GM13976 (cell line): ENCODE data around the gene ESRRB.

Experiments used
- DNase-seq: peaks from one replicate; pipeline ENCODE4 v3.0.0; 2012; ENCODE audit warnings: low spot score
- CTCF ChIP-seq: IDR thresholded peaks from 2 replicates; pipeline ENCODE4 v1.5.1; 2012; ENCODE audit warnings: borderline replicate concordance, mild to moderate bottlenecking; ENCODE audit not compliant: insufficient read depth; ENCODE audit errors: extremely low read depth, missing control alignments, control extremely low read depth
- in situ Hi-C: fragments of 300-500 bp; cut with MboI; formaldehyde crosslinking; loops from one replicate; pipeline ENCODE4 v1.12.0; 2022; ENCODE audit warnings: low sequenced_read_pairs, mixed read lengths, inconsistent platforms; ENCODE audit not compliant: unreplicated experiment

Gene ESRRB

GRCh38 chr14:76461886-76462285, 85.9 kb downstream of the ESRRB start:
- DNase-seq: no peak
- in situ Hi-C loops: no loop called here
- TF ChIP-seq CTCF: no peak

DNA sequence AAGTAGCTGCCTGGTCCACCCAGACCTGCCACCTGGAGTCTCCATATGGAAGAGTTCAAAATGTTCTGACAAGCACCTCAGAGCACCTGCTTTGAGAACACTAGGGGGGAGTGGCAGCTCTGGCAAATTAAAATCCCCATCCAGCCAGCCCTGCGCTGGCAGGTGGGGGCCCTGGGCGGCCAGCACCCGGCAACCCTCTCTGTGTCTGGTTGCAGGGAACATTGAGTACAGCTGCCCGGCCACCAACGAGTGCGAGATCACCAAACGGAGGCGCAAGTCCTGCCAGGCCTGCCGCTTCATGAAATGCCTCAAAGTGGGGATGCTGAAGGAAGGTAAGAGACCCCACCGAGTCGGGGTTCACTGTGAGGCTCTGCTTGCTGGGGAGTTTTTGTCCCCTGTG, 86.4 kb downstream of the ESRRB start:
- TF ChIP-seq CTCF: no peak
- in situ Hi-C loops: no loop called here
- no peak for DNase-seq

GRCh38 chr14:76463105-76463504, 87.2 kb downstream of the ESRRB start:
- no peak for DNase-seq
- in situ Hi-C loops: no loop called here
- no peak for TF ChIP-seq CTCF

DNA sequence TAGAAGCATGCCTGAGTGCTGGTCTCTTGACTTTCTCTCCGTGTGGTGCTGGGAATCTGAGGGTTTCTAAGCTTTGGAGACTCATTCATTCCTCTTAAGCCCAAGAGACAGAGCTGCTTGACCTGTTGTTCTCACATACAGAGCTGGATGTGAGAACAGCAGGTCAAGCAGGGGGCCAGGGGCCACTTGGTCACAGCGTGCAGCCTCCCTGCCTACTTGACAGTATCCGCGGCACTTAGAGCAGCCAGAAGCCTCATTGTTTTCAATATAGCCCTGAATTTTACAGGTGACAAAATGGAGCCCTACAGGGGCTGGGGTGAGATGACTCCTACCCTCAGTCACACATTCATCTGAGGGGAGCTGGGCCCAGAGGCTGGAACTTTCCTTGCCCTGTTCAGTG, 88.9 kb downstream of the ESRRB start:
- TF ChIP-seq CTCF: no peak
- DNase-seq: no peak
- in situ Hi-C loops: no loop called here

- DNase-seq: no peak
- in situ Hi-C loops: no loop called here
- no peak for TF ChIP-seq CTCF
Measured at GRCh38 chr14:76465664-76466063, 89.7 kb downstream of the ESRRB start.

DNA sequence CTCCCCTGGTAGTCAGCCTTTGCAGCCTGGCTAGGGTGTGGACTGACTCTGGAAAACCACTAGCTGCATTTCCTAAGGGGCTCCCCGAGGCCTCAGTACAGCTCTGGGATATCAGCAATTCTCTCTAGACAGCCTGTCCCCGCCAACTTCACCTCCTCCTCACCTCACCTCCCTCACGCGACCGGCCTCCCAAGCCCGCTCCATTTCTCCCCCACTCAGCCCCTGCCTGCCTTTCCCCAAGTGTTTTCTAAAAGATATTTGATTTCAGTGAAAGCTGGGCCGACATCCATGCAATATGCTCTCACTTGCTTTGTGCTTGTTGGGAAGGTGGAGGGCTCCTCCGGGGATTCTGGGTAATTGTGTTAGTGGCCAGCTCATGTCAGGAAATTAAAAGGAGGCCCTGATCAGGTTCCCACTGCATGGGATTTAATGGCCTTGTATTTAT, 91.8 kb downstream of the ESRRB start:
- in situ Hi-C loops: no loop called here
- TF ChIP-seq CTCF: no peak
- DNase-seq: no peak

- no peak for TF ChIP-seq CTCF
- DNase-seq: no peak
- in situ Hi-C loops: no loop called here
Measured at GRCh38 chr14:76472199-76472723, 96.3 kb downstream of the ESRRB start.
